CD4-positive, alpha-beta T cell (primary cell): Measurements from ENCODE around the gene BCL11B. TPM values are rescaled to one million over a fixed set of nuclear protein-coding genes. Genes with fewer than 3 reads are reported as not detected.

ENCODE experiments used
- ATAC-seq: fragments of 200-7000 bp; cut with Tn5 transposase; one replicate; pipeline ENCODE4 v1.10.0; 2022; ENCODE audit warnings: mild to moderate bottlenecking; ENCODE audit not compliant: poor library complexity
- CTCF ChIA-PET: fragments of 350-600 bp; sonication (Branson Sonifier 250); formaldehyde crosslinking; loops from one replicate; lab custom pipeline; 2021; ENCODE audit warnings: antibody characterized with exemption, inconsistent platforms; lab: Charles Lee
- POLR2A ChIA-PET: fragments of 350-600 bp; sonication (Branson Sonifier 250); formaldehyde crosslinking; loops from one replicate; lab custom pipeline; 2021; ENCODE audit warnings: antibody characterized with exemption, inconsistent platforms; lab: Charles Lee
- DNase-seq, 14 experiments: peaks; one replicate each; pipeline ENCODE4 v3.0.0-alpha.2; 2013 to 2020; ENCODE audit warnings: mixed read lengths in 2 of 14
- H3K27ac ChIP-seq, 2 donors: one replicate each; pipeline versions ENCODE4 v1.5.1 to v1.7.0; 2013; ENCODE audit warnings: low read length in 2 of 2, low read depth in 1 of 2, mild to moderate bottlenecking in 1 of 2
- H3K27me3 ChIP-seq, 2 experiments: 1 replicate in 1 of 2; 2 replicates in 1 of 2; pipeline versions ENCODE4 v1.6.1 to v1.7.0; 2013; ENCODE audit warnings: low read length in 2 of 2, control low read depth in 1 of 2, mild to moderate bottlenecking in 1 of 2, moderate library complexity in 1 of 2; ENCODE audit not compliant: insufficient read depth in 2 of 2, control insufficient read depth in 1 of 2
- H3K36me3 ChIP-seq: one replicate; pipeline ENCODE4 v1.6.1; 2013; ENCODE audit warnings: low read length, control low read depth; ENCODE audit not compliant: insufficient read depth
- H3K4me1 ChIP-seq: one replicate; pipeline ENCODE4 v1.6.1; 2013; ENCODE audit warnings: low read length, control low read depth; ENCODE audit not compliant: insufficient read depth
- H3K4me3 ChIP-seq: one replicate; pipeline ENCODE4 v1.5.1; 2013; ENCODE audit warnings: mild to moderate bottlenecking, low read length, moderate library complexity
- H3K9me3 ChIP-seq, 2 experiments: 1 replicate in 1 of 2; 2 replicates in 1 of 2; pipeline versions ENCODE4 v1.6.1 to v1.7.0; 2013; ENCODE audit warnings: low read length in 2 of 2, mild to moderate bottlenecking in 2 of 2, control low read depth in 1 of 2, moderate library complexity in 1 of 2; ENCODE audit not compliant: control insufficient read depth in 1 of 2, insufficient read depth in 1 of 2
- H3K27ac Mint-ChIP-seq: one replicate; pipeline ENCODE4 v1.8.0; 2020; ENCODE audit warnings: mixed read lengths
- H3K27me3 Mint-ChIP-seq: one replicate; pipeline ENCODE4 v1.8.0; 2021; ENCODE audit warnings: mixed read lengths
- H3K36me3 Mint-ChIP-seq: one replicate; pipeline ENCODE4 v1.8.0; 2021; ENCODE audit warnings: low read depth, mixed read lengths
- H3K4me1 Mint-ChIP-seq: one replicate; pipeline ENCODE4 v1.8.0; 2021; ENCODE audit warnings: low read depth, mixed read lengths
- H3K4me3 Mint-ChIP-seq: one replicate; pipeline ENCODE4 v1.8.0; 2020; ENCODE audit warnings: mild to moderate bottlenecking, mixed read lengths
- H3K9me3 Mint-ChIP-seq: one replicate; pipeline ENCODE4 v1.8.0; 2020; ENCODE audit warnings: mixed read lengths
- intact Hi-C, 2 experiments: fragments of 100-400 bp; cut with DNase I in 1 of 2; cut with micrococcal nuclease in 1 of 2; formaldehyde crosslinking; loops; one replicate each; pipeline versions ENCODE4 v1.15.1 to v1.9.0; 2023 to 2025; cut with DNase I, micrococcal nuclease
- total RNA-seq, 174 experiments: library from RNA in 2 of 174; stranded (reverse) in 2 of 174; gene quantifications; one replicate each; pipeline ENCODE4 v1.2.3 and lab custom pipeline; 2021 to 2026
- TF ChIP-seq, protein P1 (sequence below): fragments of 200-600 bp; IDR thresholded peaks from one replicate; pipeline ENCODE4 v1.8.0; 2022; ENCODE audit warnings: antibody characterized with exemption, mild to moderate bottlenecking

Gene BCL11B
- total RNA-seq, 2 experiments from 2014 or later = 244 to 254 TPM

DNA sequence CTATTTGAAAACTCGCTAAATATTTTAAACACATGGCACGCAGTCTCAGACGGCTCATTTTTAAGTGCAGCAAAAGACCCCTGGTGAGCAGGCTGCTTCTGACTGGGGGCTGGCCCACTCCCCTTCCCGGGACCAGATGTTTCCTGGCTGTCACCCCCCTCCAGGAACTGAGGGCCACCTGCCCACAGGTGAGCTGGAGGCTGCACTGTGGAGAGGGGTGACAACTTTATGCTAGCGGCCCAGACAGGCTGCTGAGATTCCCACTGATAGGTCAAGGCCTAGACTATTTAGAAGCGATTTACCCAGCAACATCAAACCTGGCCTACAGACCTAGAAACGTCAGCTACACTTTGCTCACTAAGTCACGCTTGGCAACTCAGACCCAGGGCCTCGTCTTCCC lies 92.1 kb downstream of the BCL11B start:
- Histone ChIP-seq H3K4me3 (no peak overlapping the region), H3K36me3 (peaks cover 87% of the 10 kb centered on the region), H3K27me3 (no peaks in the 10 kb centered on the region), H3K4me1 (peaks cover 71% of the 10 kb centered on the region), H3K27ac (peak overlapping the region; percentile 32 to 80), H3K9me3 (peaks cover 0 to 21% of the 10 kb centered on the region in 2 experiments)
- H3K27me3 Mint-ChIP-seq = no peaks in the 10 kb centered on the region
- H3K4me3 Mint-ChIP-seq = peak overlapping the region; percentile 87
- ChIA-PET CTCF (interaction anchor here (0.6 to 3.0 kb wide), 3 partner anchors 9 to 1057 kb away, joined by 3 to 15 read pairs (median 9); no protein-coding TSS in a partner anchor), POLR2A (interaction anchor here (1.4 to 83.0 kb wide), 6 partner anchors 8 to 1044 kb away, joined by 3 to 4389 read pairs (median 6); partner anchors contain the start of gene BCL11B)
- peaks cover 86% of the 10 kb centered on the region for H3K4me1 Mint-ChIP-seq
- ATAC-seq (peak; percentile 15), DNase-seq (peak in 2 of 14 experiments; percentile 24 to 32)
- H3K9me3 Mint-ChIP-seq = no peaks in the 10 kb centered on the region
- intact Hi-C loops = loop anchor here (1.0 to 10.0 kb wide), 5 partner anchors 11 to 1575 kb away; no protein-coding TSS in a partner anchor
- H3K27ac Mint-ChIP-seq = peak overlapping the region; percentile 95
- H3K36me3 Mint-ChIP-seq = peaks cover 95% of the 10 kb centered on the region
- TF ChIP-seq, protein P1, sequence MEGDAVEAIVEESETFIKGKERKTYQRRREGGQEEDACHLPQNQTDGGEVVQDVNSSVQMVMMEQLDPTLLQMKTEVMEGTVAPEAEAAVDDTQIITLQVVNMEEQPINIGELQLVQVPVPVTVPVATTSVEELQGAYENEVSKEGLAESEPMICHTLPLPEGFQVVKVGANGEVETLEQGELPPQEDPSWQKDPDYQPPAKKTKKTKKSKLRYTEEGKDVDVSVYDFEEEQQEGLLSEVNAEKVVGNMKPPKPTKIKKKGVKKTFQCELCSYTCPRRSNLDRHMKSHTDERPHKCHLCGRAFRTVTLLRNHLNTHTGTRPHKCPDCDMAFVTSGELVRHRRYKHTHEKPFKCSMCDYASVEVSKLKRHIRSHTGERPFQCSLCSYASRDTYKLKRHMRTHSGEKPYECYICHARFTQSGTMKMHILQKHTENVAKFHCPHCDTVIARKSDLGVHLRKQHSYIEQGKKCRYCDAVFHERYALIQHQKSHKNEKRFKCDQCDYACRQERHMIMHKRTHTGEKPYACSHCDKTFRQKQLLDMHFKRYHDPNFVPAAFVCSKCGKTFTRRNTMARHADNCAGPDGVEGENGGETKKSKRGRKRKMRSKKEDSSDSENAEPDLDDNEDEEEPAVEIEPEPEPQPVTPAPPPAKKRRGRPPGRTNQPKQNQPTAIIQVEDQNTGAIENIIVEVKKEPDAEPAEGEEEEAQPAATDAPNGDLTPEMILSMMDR = no peak

DNA sequence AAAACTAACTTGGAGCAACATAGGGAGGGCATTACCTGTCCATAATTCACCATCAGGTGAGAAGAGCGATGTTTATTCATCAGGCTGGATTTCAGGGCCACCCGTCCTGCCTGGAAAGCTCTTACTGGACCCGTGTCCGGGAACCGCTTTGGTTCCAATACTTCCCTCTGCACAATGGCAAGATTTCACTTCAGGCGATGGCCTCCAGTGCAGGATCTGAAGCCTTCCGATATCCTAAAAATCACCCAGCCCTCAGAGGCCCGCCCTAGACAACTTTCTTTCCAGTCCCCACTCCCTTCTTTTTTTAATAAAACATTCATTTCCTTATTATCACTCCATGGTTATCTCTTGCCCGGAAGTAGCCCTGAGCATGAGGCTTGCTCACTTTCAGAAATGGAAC lies 92.5 kb downstream of the BCL11B start:
- POLR2A ChIA-PET = interaction anchor here (1.2 to 83.0 kb wide), 6 partner anchors 9 to 1044 kb away, joined by 3 to 4389 read pairs (median 9); partner anchors contain the start of gene BCL11B
- Histone ChIP-seq H3K27me3 (no peaks in the 10 kb centered on the region), H3K9me3 (peaks cover 0 to 24% of the 10 kb centered on the region in 2 experiments), H3K36me3 (peaks cover 85% of the 10 kb centered on the region), H3K4me3 (no peak overlapping the region), H3K27ac (peak overlapping the region; percentile 32 to 80), H3K4me1 (peaks cover 67% of the 10 kb centered on the region)
- Mint-ChIP-seq H3K9me3 (no peaks in the 10 kb centered on the region), H3K4me1 (peaks cover 82% of the 10 kb centered on the region), H3K27me3 (no peaks in the 10 kb centered on the region), H3K36me3 (peaks cover 91% of the 10 kb centered on the region), H3K27ac (peak overlapping the region; percentile 95), H3K4me3 (peak overlapping the region; percentile 87)
- DNase-seq = peak in 1 of 14 experiments; percentile 18
- TF ChIP-seq, protein P1 = no peak
- ATAC-seq = no peak
- CTCF ChIA-PET = interaction anchor here (0.6 to 3.0 kb wide), 3 partner anchors 9 to 1056 kb away, joined by 3 to 15 read pairs (median 9); no protein-coding TSS in a partner anchor
- intact Hi-C loops = loop anchor here in 1 of 2 experiments (1.0 kb wide), 1 partner anchor 12 kb away; no protein-coding TSS in a partner anchor

DNA sequence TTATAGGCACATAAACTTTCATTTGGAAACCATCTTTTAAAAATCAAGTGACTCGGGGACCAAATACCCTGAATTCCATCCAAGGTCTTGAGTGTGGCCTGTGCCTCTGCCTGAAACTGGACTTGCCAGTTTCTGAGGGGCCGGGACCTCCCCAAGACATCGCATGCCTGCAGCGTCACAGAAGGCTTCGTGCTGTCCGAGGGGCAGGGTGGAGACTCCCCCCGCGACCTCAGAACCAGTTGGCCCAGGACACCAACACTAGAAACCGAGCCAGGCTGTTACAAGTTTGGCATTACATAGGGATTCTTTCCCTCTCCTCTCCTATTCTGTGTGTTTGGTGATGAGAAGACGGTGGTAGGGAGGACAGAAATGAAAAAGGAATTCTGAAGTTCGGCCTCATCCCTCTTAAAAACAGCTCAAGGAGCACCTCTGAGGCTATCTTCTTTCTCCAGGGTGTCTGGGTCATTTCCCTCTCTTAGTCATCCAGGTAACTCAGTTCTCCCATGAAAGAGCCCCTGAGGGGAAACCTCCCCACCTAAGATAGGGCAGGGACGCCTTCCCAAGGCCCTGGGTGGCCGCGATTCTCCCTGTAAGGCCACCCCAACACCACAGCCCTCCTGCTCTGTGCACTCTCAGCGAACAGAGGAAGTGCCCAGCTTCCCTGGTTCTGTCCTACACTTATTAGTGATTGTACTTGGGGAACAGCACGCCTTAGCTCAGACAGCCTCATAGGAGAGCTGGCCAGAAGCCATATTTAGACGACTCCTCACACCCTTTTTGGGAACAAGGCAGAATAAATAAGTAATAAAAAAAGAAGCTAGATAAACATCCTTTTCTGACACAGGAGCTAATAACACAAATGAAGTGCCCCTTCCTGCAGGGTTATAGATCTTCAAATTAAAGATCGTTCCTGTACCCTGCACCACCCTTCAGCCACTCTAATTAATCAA lies 93.8 kb downstream of the BCL11B start:
- ATAC-seq = no peak
- Mint-ChIP-seq H3K36me3 (peaks cover 90% of the 10 kb centered on the region), H3K4me1 (peaks cover 75% of the 10 kb centered on the region), H3K27me3 (no peaks in the 10 kb centered on the region), H3K4me3 (peak overlapping the region; percentile 39), H3K27ac (peak overlapping the region; percentile 95), H3K9me3 (no peaks in the 10 kb centered on the region)
- TF ChIP-seq, protein P1 = no peak
- Histone ChIP-seq H3K27me3 (no peaks in the 10 kb centered on the region), H3K27ac (peak overlapping the region; percentile 37 to 80), H3K36me3 (peaks cover 83% of the 10 kb centered on the region), H3K9me3 (peaks cover 0 to 32% of the 10 kb centered on the region in 2 experiments), H3K4me3 (no peak overlapping the region), H3K4me1 (peaks cover 56% of the 10 kb centered on the region)
- peak in 2 of 14 experiments; percentile 0 to 9 for DNase-seq
- ChIA-PET CTCF (interaction anchor here (2.4 to 3.0 kb wide), 2 partner anchors 10 to 88 kb away, joined by 9 to 15 read pairs; no protein-coding TSS in a partner anchor), POLR2A (interaction anchor here (0.7 to 83.0 kb wide), 11 partner anchors 9 to 1042 kb away, joined by 3 to 4389 read pairs (median 6); partner anchors contain the start of gene BCL11B)
- intact Hi-C loops = no loop called here
